Testis (tissue), 2 donors: ENCODE measurements around the gene PPM1H.

Source experiments
- POLR2A ChIP-seq: fragments of 450-650 bp; IDR thresholded peaks from one replicate; pipeline ENCODE4 v1.6.1; 2017; ENCODE audit warnings: antibody characterized with exemption, mild to moderate bottlenecking, moderate library complexity
- TF ChIP-seq, protein P1 (sequence below), 3 experiments: fragments of 450-650 bp in 2 of 3; fragments of 200-600 bp in 1 of 3; sonication (generic) in 1 of 3; IDR thresholded peaks; one replicate each; pipeline ENCODE4 v1.5.1; 2016 to 2019; ENCODE audit warnings: antibody characterized with exemption in 3 of 3, mild to moderate bottlenecking in 2 of 3, moderate library complexity in 1 of 3

- TF ChIP-seq, protein P1, sequence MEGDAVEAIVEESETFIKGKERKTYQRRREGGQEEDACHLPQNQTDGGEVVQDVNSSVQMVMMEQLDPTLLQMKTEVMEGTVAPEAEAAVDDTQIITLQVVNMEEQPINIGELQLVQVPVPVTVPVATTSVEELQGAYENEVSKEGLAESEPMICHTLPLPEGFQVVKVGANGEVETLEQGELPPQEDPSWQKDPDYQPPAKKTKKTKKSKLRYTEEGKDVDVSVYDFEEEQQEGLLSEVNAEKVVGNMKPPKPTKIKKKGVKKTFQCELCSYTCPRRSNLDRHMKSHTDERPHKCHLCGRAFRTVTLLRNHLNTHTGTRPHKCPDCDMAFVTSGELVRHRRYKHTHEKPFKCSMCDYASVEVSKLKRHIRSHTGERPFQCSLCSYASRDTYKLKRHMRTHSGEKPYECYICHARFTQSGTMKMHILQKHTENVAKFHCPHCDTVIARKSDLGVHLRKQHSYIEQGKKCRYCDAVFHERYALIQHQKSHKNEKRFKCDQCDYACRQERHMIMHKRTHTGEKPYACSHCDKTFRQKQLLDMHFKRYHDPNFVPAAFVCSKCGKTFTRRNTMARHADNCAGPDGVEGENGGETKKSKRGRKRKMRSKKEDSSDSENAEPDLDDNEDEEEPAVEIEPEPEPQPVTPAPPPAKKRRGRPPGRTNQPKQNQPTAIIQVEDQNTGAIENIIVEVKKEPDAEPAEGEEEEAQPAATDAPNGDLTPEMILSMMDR (IDR thresholded peaks at IDR 0.05) = no peak
- TF ChIP-seq POLR2A = no peak
Measured at GRCh38 chr12:62726471-62726980, 208.4 kb downstream of the PPM1H start.
